NCI-H1092 (cell line): Measurements from ENCODE around the gene SCUBE2.

ENCODE experiments used
- DNase-seq: peaks from one replicate; lab custom pipeline; 2025; lab: John Stamatoyannopoulos, UW

SCUBE2 gene

DNA sequence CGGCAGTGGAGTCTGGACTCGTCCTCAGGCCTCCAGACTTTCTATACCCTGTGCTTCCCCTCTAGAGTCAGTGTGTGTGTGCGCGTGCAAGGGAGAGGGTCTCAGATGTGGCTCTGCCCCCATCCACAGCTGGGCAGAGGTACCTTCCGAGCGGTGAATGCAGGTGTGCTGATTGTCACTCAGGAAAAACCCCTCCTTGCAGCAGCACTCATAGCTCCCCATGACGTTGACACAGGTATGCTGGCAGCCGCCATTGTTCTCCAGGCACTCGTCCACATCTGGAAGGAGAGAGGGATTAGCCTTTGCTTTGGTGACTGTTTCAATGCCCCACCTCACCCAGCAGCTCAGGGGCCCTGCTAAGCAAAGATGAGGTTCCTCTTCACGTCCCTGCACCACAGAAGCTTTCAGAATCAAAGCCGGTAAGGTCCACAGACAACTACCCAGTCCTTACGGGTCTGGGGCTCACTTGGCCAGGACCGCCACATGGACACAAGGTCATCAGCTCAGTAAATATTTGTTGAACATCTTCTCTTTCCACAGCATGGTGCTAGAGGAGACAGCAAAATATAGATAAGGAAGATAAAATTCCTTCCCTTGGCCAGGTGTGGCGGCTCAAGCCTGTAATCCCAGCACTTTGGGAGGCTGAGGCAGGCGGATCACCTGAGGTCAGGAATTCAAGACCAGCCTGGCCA, 16.9 kb downstream of the SCUBE2 start:
- no peak for DNase-seq

DNA sequence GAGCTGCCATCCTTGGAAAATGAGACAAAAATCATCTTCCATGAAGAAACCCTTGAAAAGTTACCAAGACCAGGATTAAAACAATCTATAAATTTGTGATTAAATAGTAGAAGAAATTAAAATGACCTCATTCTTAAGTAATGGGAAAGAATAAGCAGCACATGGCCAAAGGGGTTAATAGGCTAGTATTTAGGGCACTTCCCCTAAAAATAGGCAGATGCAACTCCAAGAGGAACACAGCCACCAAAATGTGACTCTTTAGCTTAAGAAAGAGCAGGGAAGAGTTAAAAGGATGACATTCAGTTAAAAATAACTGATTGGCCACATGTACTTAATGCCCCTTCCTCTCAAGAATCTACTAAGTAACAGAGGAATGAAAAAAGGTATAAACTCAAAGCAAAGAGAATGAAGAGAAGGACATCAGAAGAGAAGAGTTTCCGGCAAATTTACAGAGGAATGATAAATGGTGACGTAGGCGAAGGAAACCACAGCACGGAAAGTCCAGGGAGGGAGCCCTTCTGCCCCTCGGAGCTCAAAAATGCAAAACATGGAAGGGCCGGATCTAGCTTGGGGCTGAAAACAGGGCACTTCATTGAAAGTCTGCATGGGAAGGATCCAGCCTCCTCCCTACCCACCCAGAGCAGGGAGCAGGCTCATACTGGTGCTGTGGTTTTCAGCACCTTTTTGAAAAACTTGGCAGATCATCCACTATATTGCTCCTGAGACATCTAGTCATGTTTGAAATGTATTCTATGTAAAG, 17.8 kb downstream of the SCUBE2 start:
- no peak for DNase-seq

DNA sequence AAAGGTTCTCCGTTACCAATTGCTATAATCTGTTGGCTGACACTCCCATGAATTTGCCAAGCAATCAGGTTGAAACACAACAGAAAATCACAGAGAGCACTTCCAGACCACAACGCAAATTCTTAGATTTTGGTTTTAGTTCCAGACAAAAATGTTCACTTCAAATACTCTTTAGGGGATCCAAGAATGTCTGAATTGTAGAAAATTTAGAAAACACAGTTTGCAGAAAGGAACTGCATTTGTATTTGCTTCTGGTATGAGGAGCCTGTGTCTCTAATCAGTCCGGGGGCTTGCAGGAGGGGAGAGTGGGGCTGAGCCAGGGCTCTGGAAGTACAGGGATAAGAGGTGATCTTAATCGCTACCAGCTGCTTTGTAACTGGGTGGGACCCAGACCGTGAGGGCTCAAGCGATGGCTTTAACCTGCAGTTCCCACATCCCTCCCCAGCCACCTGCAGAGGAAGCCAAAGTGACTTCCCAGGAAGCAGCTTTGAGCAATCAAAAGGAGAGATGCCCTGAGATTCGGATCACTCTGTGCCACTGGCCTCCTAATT, 18.7 kb downstream of the SCUBE2 start:
- DNase-seq, result no peak

DNA sequence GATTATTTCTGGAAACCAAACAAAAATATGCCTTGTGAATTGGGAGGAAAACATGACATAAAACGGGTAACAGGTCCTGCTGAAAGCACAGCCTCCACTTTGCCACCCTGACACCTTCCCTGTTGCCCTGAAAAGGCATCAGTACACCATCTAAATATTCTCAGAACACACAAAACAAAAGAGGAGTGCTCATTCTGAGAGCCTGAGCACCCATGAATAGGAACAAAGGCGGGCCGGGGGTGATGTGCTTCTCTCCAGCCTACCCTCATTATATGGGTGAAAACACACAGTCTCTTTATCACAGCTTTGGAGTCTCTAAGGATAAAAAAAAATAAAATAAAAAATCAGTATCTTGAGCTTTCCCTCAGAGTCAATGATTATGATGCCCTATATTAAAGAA, 19.7 kb downstream of the SCUBE2 start:
- DNase-seq, result no peak

DNA sequence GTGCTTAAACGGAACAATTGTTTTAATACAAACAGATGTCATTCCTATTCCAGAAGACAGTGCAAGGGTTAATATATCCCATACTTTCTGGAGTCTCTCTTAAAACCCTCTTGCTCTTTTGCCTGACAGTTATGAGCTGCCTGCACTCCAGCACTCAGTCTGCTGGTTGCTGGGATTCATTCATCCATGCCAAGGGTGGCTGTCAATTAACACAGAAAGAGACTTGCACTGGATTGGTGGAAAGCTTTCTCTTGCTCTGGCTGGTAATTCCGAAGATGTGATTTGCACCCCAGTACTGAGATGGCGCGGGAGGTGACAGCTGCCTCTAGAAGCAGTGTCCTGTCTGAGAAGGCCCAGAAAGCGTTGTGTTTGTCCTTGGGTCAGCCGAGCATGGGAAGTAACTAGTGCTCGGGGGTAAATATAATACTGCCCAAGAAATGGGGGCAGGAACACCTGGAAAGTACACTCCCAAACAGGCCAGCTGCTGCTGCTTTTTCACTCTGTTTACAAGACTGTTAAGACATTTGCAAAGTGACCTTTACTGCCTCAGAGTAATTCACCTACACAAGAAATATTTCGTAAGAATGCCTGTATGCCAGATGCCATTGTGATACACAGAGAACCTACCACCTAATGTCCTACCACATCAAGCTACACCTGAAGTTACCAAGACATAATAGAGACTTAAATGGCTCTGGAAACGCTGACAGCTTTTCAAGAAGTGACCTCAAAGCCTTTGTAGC, 20.5 kb downstream of the SCUBE2 start:
- no peak for DNase-seq

DNA sequence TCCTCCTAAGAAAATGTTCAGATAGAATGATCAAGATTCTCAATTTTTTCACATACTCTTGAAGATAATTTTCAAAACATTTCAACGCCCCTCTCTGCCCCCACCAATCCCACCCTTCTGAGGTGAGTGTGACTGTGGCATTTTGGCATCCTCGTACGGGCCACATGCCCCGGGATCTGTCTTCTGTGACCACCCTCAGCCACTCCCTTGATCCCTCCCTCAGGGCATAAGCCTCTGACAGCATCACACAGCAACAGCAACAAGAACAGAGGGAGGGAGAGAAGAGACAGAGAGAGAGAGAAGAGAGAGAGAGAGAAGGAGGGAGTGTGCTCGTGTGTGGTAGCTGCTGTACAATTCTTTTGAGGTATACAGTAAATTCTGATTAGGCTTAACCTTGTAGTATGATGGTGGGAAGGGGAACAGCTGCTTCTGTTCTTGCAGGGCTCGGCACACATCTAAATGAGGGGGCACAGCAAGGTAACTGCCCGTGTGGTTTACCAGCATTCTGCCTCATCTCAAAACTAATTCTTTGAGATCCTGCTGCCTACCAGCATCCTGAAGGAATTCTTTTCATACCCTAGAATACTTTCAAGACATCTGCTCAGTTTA, 21.4 kb downstream of the SCUBE2 start:
- no peak for DNase-seq

DNA sequence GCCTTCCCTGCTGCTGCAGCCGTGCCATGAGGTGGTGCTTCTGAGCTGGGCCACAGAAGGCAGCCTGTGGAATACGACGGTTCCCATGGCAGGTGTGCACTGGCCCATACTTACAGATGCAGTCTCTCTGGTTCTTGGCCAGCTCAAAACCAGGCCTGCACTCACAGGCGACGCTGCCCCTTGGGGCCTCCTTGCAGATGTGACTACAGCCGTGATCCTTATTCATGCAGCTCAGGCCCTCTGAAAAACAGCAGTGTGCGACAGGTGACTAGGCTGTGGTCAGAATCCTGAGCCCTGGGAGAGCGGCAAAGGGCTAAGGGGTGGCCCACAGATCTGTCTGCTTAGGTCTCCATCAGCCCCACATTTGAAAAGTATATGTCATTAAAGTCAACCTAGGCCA, 22.1 kb downstream of the SCUBE2 start:
- no peak for DNase-seq

DNA sequence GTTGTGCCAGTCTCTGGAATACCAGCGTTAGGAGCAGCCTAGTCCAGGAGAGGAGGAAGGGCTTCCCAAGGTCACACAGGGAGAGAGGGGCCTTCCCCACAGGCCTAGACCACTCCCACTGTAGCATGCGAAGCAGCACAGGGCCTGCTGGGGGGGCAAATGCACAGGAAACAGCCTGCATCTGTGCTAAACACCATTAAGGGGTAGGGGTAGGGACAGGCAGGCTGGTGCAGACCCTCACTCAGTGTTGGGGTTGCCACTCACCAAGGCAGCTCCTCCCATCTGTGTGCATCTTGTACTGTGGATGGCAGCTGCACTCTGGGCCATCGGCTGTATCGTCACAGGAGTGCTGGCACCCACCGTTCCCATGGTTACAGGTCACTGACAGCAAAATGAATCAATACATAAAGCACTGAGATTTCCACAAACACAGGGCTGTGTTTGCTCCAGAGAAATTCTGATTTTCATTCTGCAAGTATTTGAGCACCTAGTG, 24.9 kb downstream of the SCUBE2 start:
- DNase-seq, result no peak

DNA sequence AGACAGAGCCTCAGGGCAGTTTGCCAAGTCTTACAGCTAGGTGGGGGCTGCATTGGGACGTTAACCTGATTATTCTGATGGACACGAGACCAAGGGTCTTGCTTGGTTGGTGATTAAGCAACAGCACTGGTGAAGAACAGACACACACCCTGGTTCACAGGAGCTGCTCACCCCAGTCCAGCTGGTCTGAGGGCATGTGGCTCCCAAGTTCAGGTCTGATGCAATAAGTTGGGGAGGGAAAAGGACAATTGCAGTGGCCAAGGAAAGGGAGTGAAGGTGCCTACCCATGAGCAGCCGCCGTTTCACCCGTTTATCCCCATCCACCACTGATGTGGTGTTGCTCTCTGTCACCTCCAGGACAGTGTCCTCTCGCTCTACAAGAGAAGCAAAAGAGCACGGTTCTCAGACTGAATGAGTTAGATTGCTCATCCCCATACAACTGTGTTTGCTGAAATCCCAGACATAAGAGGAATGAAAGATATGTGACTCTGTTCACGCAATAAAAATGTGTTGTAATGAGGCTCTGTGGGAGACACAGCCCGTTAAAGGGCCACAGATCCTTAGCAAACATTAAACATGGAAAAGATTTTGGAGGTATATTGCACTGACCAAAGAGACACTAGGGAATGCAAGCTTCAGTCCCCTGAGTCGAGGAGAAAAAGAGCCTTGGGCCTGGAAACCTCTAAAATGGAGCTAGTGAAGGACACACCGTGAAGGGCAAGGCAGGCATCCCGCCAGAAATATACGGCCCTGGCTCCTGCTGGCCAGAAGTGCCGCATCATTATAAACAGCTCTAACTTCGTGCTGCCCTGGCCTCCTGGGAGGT, 25.6 kb downstream of the SCUBE2 start:
- no peak for DNase-seq

DNA sequence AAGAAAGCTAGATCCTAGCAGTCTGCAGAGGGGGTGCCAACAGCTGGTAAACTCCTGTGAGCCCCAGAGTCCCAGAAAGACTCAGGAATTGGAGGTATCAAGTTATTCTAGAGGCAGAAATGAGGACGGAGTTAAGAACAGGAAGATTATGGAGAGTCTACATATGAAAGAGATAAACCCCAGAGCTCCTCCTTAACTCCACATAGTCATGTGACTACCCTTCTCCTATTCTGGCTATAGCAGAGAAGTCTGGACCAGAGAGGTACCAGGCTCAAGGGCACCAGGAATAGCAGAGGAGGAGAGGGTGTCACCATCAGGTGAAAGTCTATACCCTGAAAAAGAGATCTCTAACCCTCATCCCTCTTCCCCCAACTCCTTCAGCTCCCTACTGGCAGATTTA, 29.6 kb downstream of the SCUBE2 start:
- DNase-seq, result no peak

DNA sequence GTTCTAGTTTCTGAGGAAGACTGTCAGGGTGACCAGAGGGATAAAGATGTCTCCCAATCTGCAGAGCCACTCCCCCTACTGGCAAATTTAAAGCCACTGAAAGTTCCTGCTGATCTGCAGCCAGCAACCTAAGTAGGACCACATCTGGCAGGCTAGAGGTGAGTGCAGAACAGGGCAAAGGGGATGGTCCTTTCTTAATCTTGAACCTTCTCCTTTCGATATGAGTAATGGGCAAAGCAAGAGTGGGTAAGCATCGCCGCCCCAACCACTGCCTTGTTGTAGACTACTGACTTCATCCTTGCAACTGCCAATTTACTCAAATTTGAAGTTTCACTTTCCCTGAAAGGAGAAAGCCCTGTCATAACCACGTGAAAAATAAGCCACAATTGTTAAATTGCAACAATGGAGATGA, 30.7 kb downstream of the SCUBE2 start:
- no peak for DNase-seq

DNA sequence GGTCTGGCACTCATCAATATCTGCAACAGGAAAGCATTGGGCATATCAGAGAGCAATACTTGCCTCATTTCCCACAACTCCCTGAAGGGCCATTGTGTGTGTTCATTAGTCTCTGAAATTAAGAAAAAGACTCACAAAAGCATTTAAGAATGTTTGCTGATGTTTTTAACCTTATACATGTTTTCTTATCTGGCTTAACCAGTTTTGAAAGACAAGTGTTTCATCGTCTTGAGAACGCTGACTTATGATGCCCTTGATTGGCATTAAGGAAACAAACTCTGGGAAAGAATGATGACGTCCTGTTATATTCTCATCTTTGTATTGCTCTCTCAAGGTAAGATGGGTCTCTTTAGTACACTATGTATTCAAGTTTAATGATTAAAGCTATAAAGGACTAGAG, 32.0 kb downstream of the SCUBE2 start:
- DNase-seq, result no peak

DNA sequence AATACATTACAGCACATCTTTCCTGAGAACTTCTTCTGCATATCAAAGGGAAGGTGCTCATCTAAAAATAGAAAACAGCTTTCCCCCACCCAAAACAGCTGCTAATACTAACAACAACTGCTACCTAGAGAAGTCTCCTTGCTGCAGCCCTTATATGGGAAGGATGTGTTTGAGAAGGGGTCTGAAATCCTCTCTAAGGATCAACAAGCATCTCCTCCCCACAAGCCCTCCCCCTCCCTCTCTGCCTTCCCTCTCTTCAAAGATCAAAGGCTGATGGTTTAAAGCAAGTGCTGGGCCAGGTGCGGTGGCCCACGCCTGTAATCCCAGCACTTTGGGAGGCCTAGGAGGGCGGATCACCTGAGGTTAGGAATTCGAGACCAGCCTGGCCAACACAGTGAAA, 33.5 kb downstream of the SCUBE2 start:
- no peak for DNase-seq

DNA sequence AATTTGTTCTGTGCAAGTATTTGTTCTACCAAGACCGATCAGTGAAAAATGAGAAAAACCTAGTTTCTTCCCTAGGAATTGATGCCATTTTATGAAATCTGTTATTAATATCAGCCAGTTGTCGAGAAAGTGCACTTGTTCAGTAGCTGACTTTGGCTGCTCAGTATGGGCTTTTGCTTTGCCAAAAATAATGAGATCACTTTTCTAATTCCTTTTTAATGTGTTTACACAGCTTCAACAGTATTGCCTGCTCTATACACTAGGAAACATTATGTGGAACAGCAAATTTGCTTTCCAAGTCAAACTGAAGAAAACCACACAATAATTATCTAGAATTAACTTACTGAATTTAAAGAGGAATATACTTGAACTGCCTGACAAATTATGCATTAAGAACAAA, 34.4 kb downstream of the SCUBE2 start:
- DNase-seq, result no peak

DNA sequence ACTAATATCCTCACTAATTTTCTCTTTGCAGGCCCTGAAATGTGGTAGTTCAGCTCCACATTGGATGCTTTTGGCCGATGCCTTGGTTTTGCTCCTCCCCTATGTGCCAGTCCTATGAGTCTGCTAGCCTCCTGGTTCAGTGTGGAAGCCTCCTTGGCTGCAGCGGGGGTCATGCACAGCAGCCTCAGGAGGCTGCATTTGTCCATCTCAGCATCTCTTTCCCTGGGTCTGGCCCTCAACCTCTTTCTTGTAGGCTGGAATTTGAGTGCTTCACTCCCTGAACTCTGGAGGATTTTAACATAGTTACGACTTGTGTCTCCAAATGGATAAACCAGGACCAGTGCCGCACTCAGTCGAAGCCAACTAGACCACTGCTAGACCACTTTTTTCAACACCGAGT, 34.9 kb downstream of the SCUBE2 start:
- DNase-seq, result no peak

DNA sequence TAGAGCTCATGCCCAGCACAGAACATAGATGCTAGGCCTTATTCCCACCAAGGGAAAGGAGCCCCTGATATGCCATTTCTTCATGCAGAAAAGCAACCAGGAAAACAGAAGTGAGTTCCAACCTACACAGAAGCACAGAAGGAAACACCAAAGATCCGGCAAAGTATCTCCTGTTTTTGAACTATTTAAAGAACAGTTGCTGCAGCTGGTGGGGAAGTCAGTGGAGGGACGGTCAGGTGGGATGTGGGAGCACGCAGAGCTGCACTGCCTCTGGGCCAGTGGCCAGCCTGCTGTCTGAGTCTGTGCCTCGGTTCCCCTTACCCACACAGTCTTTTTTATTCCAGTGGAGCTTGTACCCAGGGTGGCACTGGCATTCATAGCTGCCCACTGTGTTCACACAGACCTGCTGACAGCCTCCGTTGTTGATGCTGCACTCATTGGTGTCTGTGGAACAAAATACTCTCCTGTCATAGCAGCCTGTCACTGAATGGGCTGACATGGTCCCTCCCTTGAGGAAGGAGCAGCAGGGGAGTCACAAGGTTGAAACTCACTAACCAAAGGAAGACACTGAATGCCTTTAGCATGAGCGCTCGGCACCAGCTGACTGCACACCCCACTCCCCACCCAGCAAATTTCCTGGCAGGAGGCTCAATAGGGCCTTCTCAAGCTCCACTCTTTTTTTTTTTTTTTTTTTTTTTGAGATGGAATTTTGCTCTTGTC, 37.9 kb downstream of the SCUBE2 start:
- no peak for DNase-seq

DNA sequence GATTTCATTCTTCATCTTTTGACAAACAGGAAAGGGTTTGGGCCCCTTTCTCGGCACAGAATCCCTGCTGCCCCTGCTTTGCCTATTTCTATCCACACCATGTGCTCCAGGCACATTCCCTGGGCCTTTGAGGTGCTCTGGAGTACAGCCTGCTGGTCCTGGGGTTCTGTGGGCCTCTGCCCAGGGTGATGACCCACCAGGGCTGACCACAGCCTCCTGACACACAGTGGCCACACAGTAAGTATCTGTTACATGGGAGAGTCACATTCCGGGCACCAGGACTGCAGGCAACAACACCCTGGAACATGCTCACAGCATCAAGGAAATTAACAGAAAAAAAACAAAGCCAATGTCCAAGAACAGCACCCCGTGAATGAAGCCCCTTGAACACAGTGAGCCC, 39.1 kb downstream of the SCUBE2 start:
- no peak for DNase-seq

DNA sequence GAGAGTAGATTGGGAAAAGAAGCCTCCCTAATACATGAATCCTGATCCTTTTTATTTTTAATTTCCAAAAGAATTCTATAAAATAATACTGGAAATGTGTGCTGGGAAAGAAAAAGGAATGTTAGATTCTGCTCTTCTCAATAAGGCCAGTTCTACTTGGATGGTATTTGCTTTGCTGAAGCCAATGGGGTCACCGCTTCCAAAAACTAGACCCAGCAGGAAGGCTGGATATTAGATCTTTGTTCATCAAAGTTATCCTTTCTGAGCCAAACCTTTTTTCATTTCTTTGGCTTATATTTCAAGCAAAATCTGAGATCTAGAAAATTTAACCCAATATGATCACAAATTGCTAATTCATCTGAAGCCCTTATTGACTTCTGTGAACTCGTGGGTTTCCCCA, 41.4 kb downstream of the SCUBE2 start:
- DNase-seq, result no peak

DNA sequence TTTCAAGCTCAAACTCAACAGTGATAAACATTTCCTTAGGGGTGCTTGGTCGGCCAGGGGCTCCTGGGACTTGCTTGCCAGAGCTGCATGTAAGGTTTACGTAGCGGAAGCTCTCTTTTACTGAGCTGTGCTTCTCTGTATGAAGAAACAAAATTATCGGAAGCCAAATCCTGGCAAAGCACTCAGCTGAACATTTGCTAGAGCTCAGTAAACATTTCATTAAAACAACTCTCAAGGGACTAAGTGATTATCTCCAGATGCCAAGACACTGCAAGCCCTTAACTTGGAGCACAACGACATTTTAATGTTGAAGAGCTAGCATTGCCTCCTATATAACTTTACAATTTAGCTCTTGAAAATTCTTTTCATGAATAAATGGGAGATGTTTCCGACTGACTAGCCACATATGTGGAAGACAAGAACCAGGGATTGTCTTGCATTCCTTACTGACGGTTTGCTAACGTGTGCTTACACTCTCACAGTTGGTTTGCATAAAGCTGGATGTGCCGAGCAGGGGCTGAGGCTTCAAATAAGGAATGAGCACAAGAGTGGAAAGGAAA, 43.4 kb downstream of the SCUBE2 start:
- no peak for DNase-seq

DNA sequence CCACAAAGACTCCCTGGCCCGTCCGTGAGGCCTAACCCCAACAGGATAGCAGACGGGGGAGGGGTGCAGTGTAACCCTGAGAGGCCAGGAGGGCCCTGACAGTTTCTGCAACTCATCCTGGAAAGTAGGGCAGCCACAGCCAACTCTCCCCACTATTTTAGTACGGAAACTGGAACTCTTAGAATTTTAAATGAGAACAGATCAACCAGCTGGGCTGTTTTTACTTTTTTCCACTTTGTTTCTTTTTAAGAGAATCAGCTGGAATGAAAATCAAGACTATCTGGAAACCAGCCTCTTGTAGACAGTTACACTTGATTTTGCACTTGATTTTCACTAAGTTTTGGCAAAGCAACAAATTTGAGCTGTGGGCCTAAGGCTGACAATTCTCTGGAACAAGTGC, 44.9 kb downstream of the SCUBE2 start:
- DNase-seq, result no peak
